Measurements from ENCODE around the gene OXSR1. TPM values are rescaled to one million over a fixed set of nuclear protein-coding genes. Genes with fewer than 3 reads are reported as not detected.

OXSR1 gene
- total and polyA plus RNA-seq, 10 donors, result 9.3 to 45.0 (median 30.5) TPM

GRCh38 chr3:38274864-38275649 is 109.7 kb downstream of the OXSR1 start:
- intact Hi-C loops (cut with DNase I; ENCODE audit: low total_unique reads), result no loop called here
- no peaks in the 10 kb centered on the region for H3K27me3 ChIP-seq (replicated peaks in 1 of 7)
- H3K4me3 ChIP-seq, result no peak overlapping the region
- H3K36me3 ChIP-seq, result peaks cover 0 to 34% (median 0%) of the 10 kb centered on the region in 6 donors
- no peak for TF ChIP-seq POLR2AphosphoS5 (IDR thresholded peaks at IDR 0.05)
- TF ChIP-seq POLR2A (IDR thresholded peaks at IDR 0.05), result no peak
- no peak for TF ChIP-seq CTCF (IDR thresholded peaks at IDR 0.05 in 8 of 11, conservative IDR thresholded peaks at IDR 0.05 in 3 of 11)
- WGBS, 5 donors, result 92 to 96% (median 95%) methylated on average over 15 to 21 of the region's 21 CpGs
- H3K27ac ChIP-seq, result no peak overlapping the region
- no peaks in the 10 kb centered on the region for H3K4me1 ChIP-seq
- no peak for DNase-seq
- no peaks in the 10 kb centered on the region for H3K9me3 ChIP-seq

GRCh38 chr3:38275658-38276057 is 110.3 kb downstream of the OXSR1 start:
- DNase-seq, result no peak
- H3K4me3 ChIP-seq, result no peak overlapping the region
- no peak for TF ChIP-seq CTCF (IDR thresholded peaks at IDR 0.05 in 8 of 11, conservative IDR thresholded peaks at IDR 0.05 in 3 of 11)
- TF ChIP-seq POLR2AphosphoS5 (IDR thresholded peaks at IDR 0.05), result no peak
- TF ChIP-seq POLR2A (IDR thresholded peaks at IDR 0.05), result no peak
- intact Hi-C loops (cut with DNase I; ENCODE audit: low total_unique reads), result no loop called here
- no peaks in the 10 kb centered on the region for H3K27me3 ChIP-seq (replicated peaks in 1 of 7)
- peaks cover 0 to 34% (median 0%) of the 10 kb centered on the region in 6 donors for H3K36me3 ChIP-seq
- H3K9me3 ChIP-seq, result no peaks in the 10 kb centered on the region
- no peak overlapping the region for H3K27ac ChIP-seq
- no peaks in the 10 kb centered on the region for H3K4me1 ChIP-seq
- WGBS, 5 donors, result 92 to 96% (median 93%) methylated on average over 2 to 8 of the region's 8 CpGs

GRCh38 chr3:38276081-38276916 is 111.0 kb downstream of the OXSR1 start:
- no peak for DNase-seq
- H3K4me1 ChIP-seq, result no peaks in the 10 kb centered on the region
- no peak overlapping the region for H3K4me3 ChIP-seq
- H3K27me3 ChIP-seq (replicated peaks in 1 of 7), result no peaks in the 10 kb centered on the region
- intact Hi-C loops (cut with DNase I; ENCODE audit: low total_unique reads), result no loop called here
- peaks cover 0 to 34% (median 0%) of the 10 kb centered on the region in 6 donors for H3K36me3 ChIP-seq
- H3K9me3 ChIP-seq, result no peaks in the 10 kb centered on the region
- no peak overlapping the region for H3K27ac ChIP-seq
- TF ChIP-seq CTCF (IDR thresholded peaks at IDR 0.05 in 8 of 11, conservative IDR thresholded peaks at IDR 0.05 in 3 of 11), result no peak
- no peak for TF ChIP-seq POLR2AphosphoS5 (IDR thresholded peaks at IDR 0.05)
- no peak for TF ChIP-seq POLR2A (IDR thresholded peaks at IDR 0.05)
- WGBS, 5 donors, result 89 to 95% (median 93%) methylated on average over 9 to 13 of the region's 13 CpGs

All from spleen (tissue), 11 donors.